Measurements from ENCODE around the gene TAX1BP3.

The TAX1BP3 gene

DNA sequence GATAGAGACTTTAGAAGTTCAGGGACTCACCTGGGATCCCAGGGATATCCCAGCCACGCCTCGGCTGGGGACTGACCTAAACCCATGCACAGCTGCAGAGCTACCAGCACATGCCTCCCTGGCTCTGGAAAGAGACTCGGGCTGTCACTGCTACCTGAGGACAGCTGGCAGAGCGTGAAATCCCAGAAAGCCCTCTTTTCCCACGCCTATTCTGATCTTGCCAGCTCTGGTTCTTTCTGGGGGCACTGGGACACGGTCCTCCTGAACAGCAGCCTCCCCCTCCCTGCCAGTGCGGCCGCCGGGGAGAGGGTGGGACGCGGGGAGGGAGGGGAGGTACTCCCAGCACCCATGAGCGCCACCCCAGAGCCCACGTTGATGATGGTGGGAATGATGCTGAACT, 16.8 kb upstream of the TAX1BP3 start:
- no peak for DNase-seq (ENCODE audit: low read depth)
- no peak overlapping the region for H3K4me3 ChIP-seq (ENCODE audit: low read depth, low read length)
- TF ChIP-seq, protein P1, sequence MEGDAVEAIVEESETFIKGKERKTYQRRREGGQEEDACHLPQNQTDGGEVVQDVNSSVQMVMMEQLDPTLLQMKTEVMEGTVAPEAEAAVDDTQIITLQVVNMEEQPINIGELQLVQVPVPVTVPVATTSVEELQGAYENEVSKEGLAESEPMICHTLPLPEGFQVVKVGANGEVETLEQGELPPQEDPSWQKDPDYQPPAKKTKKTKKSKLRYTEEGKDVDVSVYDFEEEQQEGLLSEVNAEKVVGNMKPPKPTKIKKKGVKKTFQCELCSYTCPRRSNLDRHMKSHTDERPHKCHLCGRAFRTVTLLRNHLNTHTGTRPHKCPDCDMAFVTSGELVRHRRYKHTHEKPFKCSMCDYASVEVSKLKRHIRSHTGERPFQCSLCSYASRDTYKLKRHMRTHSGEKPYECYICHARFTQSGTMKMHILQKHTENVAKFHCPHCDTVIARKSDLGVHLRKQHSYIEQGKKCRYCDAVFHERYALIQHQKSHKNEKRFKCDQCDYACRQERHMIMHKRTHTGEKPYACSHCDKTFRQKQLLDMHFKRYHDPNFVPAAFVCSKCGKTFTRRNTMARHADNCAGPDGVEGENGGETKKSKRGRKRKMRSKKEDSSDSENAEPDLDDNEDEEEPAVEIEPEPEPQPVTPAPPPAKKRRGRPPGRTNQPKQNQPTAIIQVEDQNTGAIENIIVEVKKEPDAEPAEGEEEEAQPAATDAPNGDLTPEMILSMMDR (IDR thresholded peaks at IDR 0.05; ENCODE audit: control insufficient read depth, extremely low read depth, insufficient read depth) = no peak

DNA sequence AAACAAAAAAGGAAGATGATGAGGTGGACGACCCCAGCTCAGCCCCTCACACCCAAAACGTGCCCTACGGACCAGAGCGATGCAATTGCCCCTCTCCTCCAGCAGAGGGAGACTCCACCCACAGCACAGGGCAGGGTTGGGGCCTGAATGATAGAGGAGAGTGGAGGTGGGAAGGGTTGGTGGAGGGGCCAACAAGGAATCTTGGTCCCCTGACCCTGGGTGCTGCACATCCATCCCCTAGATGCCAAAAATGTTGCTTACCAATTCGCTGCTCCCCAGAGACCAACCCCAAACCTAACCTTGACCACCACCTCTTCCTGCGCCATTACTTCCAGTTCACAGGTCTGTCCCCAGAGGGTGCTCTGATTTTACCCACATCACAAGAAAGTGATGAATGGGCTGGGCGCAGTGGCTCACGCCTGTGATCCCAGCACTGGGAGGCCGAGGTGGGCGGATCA, 14.7 kb upstream of the TAX1BP3 start:
- no peak overlapping the region for H3K4me3 ChIP-seq (ENCODE audit: low read depth, low read length)
- no peak for DNase-seq (ENCODE audit: low read depth)
- TF ChIP-seq, protein P1 (IDR thresholded peaks at IDR 0.05; ENCODE audit: control insufficient read depth, extremely low read depth, insufficient read depth) = peak; percentile 91

DNA sequence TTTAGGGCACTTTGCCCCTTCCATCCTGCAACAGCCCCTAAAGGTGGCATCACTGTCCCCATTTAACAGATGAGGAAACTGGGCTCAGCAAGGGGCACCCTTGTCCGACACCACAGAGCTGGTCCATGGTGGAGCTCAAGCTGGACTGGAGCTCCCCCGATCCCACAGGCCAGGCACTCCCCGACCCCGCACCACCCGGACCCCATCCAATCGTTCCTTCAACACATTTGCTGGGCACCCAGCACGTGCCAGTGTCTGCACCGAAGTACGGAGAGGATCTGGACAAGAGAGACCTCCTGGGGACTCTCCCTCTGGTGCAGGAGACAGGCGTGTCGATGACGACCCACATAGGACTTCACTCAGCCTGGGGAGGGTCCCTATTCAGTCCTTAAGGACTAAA, 13.7 kb upstream of the TAX1BP3 start:
- TF ChIP-seq, protein P1 (IDR thresholded peaks at IDR 0.05; ENCODE audit: control insufficient read depth, extremely low read depth, insufficient read depth) = no peak

DNA sequence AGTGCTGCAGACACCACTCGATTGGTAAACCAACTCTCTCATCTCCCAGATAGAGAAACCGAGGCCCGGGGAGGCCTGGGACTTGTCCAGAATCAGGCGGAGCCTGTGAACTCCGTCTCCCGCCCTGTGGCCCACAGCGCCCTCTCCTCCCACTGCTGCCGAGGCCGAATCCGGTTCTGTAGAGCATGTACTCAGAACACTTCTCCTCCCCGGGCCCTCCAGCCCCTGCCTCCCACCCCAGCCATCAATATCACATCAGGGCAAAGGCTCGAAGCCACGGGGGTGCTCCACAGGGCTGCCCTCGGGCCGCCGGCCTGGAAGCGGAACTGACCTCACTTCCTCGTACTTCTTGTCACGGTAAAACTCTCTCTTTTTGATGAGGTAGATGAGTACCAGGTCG, 13.2 kb upstream of the TAX1BP3 start:
- no peak for DNase-seq (ENCODE audit: low read depth)
- TF ChIP-seq, protein P1 (IDR thresholded peaks at IDR 0.05; ENCODE audit: control insufficient read depth, extremely low read depth, insufficient read depth) = no peak
- H3K4me3 ChIP-seq (ENCODE audit: low read depth, low read length) = no peak overlapping the region

More for the DNA sequence above, 13.7 kb upstream of the TAX1BP3 start:
- DNase-seq (ENCODE audit: low read depth) = no peak
- H3K4me3 ChIP-seq (ENCODE audit: low read depth, low read length) = no peak overlapping the region

DNA sequence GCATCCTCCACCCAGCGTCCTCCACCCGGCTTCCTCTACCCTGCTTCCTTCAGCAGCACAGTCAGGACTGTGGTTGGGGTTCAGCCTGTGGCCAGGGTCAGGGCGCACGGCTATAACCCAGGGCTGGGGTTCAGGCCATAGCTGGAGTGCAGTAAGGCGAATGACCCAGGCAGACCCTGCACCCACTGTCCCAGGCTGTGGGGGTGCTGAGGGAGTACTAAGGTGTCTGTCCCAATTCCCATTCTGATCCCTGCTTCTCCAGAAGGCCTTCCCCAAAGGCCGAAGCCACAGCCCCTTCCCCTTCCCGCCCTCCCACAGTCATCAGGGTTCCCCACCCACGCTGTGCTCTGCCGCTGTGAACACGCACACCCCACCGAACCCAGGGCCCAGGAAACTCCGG, 12.7 kb upstream of the TAX1BP3 start:
- no peak overlapping the region for H3K4me3 ChIP-seq (ENCODE audit: low read depth, low read length)
- TF ChIP-seq, protein P1 (IDR thresholded peaks at IDR 0.05; ENCODE audit: control insufficient read depth, extremely low read depth, insufficient read depth) = no peak
- no peak for DNase-seq (ENCODE audit: low read depth)

DNA sequence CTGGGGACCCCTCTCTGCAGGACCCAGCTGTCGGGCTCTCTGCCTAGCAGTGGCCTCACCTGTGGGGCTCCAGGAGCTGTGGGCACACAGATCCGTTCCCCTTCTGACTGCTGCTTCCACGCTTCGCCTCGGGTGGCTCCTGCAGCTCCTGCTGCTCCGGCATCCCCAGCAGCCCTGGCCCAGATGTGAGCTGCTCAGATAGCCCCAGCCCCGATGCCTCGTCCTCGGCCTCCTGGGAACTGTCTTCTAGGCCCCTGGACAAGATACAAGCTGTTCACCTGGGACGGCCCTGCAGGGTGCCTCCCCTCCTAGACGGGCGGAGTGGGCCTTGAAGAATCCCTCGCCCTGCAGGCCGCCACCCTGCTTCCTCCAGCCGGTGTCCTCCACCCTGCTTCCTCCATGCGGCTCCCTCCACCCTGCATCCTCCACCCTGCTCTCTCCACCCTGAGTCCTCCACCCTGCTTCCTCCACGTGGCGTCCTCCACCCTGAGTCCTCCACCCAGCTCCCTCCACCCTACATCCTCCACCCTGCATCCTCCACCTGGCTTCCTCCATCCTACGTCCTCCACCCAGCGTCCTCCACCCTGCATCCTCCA, 11.3 kb upstream of the TAX1BP3 start:
- TF ChIP-seq, protein P1 (IDR thresholded peaks at IDR 0.05; ENCODE audit: control insufficient read depth, extremely low read depth, insufficient read depth) = no peak
- no peak for DNase-seq (ENCODE audit: low read depth)
- no peak overlapping the region for H3K4me3 ChIP-seq (ENCODE audit: low read depth, low read length)

All from LNCaP clone FGC (cell line).